Fibroblast of the conjunctiva (primary cell): Measurements from ENCODE around the gene HAPLN3.

Experiments used
- DNase-seq: peaks from one replicate; pipeline ENCODE4 v3.0.0-alpha.2; 2010; ENCODE audit warnings: low read depth

HAPLN3 gene

DNA sequence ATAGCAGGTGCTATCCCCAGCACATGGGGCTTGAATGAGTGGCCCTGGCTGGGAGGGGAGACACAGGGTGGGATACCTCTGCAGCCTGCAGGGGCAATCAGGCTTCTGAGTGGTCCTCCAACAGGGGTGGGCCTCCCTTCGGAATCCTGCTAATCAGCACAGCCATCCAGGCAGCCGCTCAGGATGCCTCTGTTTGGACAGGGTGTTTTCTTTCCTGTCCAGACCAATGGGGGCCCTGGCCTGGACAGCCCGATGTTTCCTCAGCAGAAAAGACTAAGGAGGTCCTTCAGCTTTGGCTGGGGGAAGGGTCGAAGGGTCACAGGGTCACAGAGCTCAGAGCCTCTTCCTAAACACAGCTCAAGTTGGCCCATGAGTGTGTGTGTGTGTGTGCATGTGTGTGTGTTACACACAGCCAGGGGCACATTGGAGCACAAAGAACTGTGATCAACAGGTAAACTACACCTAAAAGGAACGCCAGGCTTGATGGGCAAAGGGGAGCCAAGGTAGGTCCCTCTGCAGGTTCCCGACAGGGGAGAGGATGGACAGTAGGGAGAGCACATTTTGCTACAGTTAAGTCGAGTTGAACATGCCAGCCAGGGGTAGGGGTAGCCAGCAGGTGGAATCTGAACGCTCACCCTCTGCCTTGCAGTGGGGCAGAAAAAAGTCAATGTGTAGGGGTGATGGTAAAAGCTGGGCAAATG is 1.1 kb upstream of the HAPLN3 start:
- no peak for DNase-seq

DNA sequence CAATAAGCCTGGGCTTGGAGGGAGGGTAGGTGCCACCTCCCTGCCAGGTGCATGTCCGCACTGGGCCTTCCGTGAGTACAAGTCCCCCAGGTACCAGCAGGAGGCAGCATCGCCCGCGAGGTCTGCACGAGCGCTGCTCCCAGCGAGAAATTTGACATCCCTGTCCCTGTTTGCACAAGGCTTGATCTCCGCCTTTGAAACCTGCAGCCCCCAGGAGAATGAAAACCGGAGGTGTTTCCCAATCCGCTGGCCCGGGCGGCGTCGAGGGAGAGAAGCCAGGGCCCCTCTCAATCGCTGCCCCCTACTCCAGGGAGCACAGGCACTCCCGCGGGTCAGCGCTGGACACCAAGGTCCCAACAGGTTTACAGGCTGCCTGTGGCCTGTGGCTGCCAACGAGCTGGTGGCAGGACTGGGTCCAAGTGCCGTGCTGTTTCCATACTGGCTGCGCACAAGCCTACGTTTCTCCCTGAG is 961 bp downstream of the HAPLN3 start:
- DNase-seq = no peak

DNA sequence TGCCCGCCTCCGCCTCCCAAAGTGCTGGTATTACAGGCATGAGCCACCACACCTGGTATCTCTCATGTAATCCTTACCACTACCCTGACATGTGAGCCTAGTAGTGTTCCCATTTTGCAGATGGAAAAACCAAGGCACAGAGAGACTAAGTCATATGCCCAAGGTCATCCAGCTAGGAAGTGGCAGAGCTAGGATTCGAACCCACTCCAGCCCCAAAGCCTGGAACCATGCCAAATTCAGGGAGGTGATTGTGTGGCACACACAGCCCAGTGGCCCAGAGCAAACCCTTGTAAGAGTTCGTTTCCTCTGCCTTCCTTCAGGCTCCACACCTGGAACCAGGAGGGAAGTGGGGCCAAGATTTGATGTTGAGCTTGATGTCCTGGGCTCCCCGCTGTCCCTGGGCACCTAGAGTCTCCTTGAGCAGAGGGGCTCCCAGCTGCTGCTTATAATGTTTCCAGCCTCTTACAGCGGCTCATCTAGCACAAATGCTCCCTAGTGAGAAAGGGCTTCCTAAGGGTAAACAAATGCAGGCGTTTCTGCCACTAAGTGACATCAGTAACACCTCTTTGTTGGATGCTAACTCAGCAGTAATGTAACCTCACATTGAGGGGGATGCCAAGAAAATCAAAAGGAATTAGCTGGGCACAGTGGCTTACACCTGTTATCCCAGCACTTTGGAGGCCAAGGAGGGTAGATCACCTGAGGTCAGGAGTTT is 3.6 kb downstream of the HAPLN3 start:
- no peak for DNase-seq

DNA sequence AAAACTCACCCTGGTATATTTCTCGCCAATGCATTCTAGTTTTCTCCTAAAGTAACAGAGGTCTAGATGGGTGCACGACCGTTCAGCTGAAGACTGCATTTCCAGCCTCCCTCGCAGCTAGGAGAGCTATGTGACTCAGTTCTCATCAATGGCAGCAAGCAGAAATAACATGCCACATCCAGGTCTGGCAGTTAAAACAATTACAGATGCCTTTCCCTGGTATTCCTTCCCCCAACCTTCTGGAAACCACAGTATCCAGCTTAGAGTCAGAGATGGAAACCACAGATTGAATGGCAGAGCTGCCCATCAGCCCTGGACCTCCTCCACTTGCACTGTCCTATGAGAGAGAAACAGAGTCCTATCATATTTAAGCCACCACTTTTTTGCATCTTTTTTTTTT is 4.8 kb downstream of the HAPLN3 start:
- no peak for DNase-seq

DNA sequence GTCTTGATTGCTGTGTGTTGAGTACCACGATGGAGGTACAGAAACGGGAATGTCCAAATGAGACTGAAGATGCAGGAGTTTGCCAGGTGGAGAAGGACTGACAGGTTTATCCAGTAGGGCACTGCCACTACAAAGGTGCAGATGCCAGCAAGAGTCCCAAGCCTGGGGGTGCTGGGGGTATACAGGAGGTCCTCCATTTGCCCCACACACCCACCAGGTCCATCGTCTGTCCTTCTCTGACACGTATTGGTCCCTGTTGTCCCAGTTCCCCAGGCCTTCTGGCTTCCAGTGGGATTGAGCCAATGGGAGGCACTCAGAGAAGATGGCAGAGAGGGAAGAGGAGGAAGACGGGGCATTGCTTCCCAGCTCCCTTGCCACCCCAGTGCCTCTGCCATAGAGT is 6.6 kb downstream of the HAPLN3 start:
- no peak for DNase-seq

DNA sequence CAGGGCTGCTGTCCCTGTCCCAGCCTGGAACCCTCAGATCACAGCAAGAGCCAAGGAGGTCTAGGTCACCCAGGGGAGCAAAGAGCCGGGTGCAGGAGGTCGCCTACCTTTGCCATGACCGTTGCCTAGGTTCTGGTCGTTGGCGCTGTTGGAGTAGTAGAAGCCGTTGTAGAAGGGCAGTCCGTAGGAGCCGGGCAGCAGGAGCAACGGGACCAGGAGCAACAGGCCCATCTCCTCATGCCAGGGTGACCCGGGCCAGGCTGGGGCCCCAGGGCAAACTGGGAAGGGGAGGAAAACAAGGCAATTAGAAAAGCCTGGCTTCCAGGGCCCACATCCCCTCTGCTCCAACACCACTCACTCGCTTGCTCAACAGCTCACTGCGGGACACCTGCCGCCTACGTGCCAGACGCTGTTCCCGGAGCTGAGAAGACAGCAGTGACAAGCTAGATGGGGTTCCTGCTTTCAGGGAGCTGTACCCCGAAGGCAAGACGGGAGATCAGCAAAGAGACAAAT is 8.2 kb downstream of the HAPLN3 start:
- no peak for DNase-seq

DNA sequence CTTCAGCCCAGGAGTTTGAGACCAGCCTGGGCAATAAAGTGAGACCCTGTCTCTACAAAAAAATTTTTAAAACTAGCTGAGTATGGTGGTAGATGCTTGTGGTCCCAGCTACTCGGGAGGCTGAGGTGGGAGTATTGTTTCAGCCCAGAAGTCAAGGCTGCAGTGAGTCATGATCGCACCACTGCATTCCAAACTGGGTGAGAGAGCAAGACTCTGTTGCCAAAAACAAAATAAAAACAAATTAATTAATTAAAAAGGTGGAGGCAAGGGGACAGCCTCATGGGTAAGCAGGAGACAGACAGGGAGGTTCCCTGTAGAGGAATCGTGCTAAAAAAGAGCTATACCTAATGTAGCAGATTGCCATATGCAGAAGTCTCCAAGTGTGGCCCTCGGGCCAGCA is 12.6 kb downstream of the HAPLN3 start:
- no peak for DNase-seq

DNA sequence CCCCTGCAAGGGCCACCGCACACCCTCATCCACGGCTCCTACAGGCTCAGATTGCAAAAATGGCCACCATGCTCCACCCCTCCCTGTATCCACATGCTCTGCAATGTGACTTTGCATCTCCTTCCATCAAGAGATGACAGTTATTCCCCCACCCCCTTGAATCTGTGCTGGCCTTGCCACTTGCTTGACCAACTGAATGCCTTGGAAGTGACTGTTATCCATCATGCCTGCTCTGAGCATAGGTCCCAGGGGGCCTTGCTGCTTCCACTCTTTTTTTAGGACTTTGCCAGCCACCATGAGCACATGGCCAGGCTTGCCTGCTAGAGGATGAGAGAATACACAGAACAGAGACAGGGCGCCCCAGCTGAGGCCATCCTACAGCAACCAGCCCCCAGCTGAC is 13.6 kb downstream of the HAPLN3 start:
- no peak for DNase-seq

DNA sequence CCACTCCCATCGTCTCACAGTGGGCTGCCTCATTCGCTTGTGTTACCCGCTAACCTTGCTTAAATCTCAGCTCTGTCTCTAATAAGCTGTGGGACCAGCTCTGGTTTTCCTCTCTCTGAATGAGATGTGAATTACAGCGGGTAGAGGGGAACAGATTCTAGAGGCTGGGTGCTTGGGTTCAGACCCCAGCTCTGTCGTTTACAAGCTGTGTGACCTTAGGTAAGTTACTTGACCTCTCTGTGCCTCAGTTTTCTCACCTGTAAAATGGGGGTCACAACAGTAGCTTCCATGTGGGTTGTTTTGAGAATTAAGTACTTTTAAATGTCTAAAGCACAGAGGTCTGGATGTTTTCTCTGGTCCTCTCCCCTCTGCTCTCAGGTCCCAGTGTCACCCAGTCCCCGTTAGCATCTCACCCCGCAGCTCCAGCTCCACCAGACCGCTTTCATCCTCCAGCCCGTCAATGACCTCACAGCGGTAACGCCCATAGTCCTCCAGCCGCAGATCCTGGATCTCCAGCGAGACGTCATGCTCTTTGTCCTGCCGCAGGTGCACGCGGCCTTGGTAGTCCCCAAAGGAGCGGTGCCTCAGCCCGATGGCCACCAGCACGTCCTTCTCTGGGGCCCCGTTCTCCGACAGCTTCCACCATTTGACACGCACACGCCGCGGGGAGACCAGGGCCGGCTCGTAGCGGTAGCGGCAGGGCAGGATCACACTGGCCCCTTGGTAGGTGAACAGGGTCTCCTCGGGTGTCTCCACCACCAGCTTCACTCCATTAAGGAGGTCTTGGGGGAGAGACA is 14.2 kb downstream of the HAPLN3 start:
- DNase-seq = no peak

DNA sequence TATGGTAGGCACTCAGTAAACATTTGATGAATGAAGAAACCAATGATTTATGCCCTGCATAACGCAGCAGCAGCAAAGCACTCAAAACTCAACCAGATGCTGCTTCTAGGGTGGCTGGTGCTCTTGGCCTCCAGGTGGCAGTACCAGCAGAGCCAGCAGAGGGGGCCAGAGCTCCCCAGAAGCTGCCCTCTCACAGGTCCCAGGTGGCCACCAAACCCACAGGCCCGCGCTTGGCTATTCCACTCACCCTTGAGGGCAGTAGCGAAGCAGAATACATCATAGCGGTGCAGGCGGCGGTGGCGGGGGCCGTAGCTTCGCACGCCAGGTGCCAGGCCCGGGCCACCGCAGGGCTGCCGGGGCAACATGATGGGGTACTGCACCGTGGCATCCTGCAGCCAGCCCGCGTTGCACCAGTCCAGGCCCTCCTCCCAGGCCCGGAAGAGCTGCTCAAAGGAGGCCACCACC is 16.6 kb downstream of the HAPLN3 start:
- DNase-seq = no peak

DNA sequence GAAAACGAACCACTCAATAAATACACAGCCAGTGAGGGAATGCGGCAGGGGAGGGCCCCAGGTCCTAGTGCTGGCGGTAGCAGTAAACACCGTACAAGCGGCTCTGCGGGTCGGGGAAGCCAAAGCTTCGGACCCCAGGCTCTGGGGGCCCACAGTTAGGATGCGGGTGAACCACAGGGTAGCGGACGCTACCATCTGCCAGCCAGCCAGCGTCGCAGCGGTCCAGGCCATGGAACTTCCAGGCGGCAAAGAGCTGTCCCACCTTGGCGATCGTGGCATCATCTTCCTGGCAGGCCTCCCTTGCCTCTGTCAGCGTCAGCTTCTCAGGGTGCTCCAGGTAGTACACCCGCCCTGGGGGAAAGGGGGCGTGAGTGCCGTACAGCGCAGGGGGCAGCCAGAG is 17.4 kb downstream of the HAPLN3 start:
- DNase-seq = no peak

DNA sequence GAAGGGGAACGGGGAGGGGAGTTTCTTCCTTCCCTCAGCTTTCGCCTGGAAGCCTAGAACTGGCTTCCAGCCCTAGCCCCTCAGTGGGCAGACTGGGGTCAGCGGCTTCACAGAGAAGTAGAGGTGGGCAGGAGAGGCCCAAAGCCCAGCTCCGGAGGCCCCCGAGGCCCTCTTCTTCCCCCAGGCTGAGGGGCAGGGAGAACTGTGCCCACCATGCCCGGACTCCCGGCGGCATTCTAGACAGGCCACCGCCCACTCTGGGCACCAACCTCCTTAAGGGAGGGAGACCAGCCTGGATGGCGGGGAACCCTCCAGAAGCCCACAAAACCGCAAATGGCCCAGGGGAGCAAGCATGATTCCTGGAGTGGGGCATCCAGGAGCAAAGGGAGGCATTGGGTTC is 17.9 kb downstream of the HAPLN3 start:
- no peak for DNase-seq

DNA sequence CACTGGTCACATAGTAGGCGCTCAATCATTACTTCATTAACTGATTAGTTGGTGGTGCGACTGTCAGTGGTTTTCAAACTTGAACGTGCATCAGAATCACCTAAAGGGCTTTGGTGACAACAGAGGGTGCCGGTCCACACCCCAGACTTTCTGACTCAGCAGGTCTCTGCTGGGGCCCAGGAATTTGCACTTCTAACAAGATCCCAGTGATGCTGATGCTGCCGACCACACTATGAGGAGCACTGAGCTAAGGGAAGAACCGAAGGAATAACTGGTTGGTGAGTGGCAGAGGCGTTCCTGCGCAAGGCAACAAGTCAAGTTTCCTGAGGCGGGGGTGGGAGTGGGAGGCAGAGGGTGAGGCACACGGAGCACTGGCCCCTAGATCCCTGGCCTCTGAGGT is 18.8 kb downstream of the HAPLN3 start:
- no peak for DNase-seq

DNA sequence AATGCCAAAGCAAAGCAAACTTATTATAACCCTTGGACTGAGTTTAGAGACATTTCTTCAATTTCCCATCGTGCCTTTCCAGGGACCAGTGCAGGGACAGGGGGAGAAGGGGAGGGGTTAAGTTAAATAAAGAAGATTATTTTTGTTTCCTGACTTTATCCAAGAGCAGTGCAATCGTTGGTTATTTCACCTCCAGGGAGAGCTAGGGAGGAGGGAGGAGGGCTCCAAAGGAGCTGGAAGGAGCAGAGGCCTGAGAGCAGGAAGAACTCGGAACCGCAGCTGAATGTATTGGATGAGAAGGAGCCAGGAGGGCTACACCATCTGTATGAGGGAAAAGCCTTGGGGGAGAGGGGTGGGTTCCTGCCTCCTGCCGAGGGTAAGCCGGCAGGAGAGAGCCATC is 20.7 kb downstream of the HAPLN3 start:
- no peak for DNase-seq

DNA sequence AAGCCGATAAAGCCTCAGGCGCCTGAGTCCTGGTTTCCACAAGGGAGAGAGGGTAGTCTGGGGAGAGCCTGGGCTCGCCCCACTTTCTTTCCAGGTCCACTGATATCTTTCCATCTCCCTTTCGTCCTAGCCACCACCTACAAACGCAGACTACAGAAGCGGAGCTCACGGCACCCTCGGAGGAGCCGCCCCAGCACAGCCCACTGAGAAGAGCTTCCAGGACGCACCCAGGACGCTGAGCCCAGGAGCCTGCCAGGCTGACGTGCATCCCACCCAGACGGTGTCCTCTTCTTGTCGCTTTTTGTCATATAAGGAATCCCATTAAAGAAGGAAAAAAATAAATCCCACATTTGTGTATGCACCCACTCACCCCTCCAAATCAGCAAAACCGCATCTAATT is 21.1 kb downstream of the HAPLN3 start:
- DNase-seq = no peak

DNA sequence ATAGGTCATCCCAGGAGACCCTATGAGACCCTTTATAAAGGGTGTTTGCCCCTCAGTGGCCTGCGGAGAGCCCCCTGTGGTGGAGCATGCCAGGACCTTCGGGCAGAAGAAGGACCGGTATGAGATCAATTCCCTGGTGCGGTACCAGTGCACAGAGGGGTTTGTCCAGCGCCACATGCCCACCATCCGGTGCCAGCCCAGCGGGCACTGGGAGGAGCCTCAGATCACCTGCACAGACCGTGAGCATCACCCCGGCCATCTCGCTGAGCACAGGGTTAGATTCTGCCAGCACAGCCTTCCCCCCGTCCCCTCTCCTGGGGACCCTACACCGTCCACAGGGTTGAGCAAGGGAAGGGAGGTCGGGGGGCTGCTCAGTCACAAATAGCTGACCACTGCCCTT is 21.6 kb downstream of the HAPLN3 start:
- no peak for DNase-seq

DNA sequence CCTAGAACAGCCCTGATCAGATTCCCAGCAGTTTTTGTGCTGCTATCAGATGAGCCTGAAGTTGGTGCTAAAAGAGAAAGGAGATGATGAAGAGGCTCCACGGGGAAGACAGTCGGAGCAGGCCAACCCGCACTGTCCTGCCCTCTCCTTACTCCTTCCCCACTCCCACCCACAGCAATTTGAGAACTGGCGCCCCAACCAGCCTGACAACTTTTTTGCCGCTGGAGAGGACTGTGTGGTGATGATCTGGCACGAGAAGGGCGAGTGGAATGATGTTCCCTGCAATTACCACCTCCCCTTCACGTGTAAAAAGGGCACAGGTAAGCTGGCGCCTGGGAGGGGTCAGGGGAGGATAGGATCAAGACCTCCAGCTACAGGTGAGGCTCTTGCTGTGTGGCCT is 22.6 kb downstream of the HAPLN3 start:
- DNase-seq = no peak

DNA sequence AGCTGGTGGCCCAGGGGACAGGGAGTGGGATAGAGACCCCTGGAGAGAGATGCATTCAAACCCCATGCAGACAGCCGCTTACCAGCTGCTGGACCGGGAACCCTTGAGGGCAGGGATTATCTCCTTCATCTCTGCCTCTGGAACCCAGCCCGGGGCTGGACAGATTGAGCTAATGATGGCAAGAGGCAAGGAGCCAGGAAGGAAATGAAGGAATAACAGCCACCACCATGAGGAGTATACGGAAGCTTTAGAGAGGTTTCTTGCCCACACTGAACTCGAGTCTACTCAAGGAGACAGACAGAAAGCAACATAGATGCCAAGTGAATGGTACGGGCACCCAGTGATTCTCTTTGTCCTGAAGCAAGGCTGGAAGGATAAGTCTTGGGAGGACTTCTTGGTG is 23.2 kb downstream of the HAPLN3 start:
- no peak for DNase-seq

DNA sequence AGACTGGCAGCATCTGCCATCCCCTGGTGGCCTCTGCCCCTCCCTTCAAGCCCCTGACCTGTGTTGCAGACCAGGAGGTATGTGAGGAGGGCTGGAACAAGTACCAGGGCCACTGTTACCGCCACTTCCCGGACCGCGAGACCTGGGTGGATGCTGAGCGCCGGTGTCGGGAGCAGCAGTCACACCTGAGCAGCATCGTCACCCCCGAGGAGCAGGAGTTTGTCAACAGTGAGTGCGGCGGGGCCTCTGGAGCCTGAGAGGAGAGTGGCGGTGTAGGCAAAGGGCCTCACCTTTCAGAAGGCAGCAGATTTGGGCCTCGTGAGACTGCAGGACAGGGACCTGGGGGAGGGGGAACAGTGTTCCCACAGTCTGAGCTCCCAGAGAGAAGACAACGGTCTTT is 24.0 kb downstream of the HAPLN3 start:
- no peak for DNase-seq

DNA sequence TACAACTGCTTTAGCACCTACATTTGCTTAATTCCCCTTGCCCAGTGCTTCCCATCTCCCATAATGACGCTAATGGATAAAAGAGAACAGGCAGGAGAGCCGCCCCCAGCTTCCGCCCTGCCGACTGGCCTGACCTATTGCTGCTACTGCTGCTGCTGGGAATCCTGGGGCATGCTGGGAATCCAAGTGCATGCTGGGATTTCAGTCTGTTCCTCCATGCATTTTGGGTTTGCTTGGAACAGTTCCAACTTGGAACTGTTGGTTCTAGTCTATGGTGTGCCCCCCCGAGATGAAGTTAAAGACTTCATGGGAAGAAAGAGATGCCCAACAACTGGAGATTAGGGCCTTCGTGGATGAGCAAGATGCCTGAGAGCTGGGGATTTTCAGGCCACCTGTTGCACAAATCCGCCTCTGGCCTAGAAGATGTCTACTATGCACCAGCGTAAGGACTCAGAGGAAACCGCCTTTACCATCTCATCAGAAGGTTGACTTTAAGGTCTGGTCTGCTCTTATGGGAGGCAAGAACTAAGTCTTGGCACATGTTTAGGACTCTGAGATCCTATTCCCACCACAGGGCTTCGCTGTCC is 29.0 kb downstream of the HAPLN3 start:
- DNase-seq = no peak

DNA sequence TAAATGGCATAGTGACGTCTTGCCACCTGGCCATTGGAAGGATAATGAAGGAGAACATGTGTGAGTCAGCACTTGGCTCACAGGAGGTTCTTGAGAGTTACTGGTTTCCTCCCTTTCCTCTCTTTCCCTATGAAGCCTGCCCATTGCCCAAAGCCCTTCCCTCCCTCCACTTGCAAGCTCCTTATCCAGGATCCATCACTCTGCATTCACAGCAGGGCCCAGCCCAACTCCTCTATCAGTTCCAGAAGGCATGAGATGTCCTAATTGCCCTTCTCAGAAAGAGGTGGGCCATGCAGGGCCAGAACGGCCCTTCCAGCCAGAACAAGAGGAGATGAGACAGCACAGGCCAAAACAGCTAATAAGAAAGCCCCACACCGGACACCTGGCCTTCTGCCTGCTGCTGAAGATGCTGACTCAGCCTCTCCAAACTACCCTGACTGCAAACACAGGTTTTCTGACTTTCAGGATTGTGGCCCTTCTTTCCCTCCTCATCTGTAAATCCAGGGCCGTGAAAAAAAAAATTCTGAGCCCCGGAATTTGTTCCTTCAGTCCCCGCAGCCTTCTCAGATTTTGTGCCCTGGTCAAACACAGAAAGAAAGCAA is 29.7 kb downstream of the HAPLN3 start:
- no peak for DNase-seq
